Neural progenitor cell (in vitro differentiated cells): ENCODE results near the gene PNPLA5. TPM values are rescaled to one million over a fixed set of nuclear protein-coding genes. Genes with fewer than 3 reads are reported as not detected.

ENCODE experiments used
- DNase-seq: peaks from one replicate; pipeline ENCODE4 v3.0.0-alpha.2; 2016; ENCODE audit warnings: low spot score
- H2AFZ ChIP-seq: fragments of 200-600 bp; sonication (generic); replicated peaks from 2 replicates; pipeline ENCODE4 v1.6.1; 2016; ENCODE audit warnings: antibody characterized with exemption
- H3F3A ChIP-seq: fragments of 200-600 bp; sonication (generic); 2 replicates; pipeline ENCODE4 v1.6.1; 2016; ENCODE audit warnings: antibody characterized with exemption, low read depth
- H3K27ac ChIP-seq: fragments of 200-600 bp; sonication (generic); 2 replicates; pipeline ENCODE4 v1.5.1; 2016; ENCODE audit warnings: mild to moderate bottlenecking
- H3K27me3 ChIP-seq: fragments of 200-600 bp; sonication (generic); 2 replicates; pipeline ENCODE4 v1.6.1; 2016; ENCODE audit warnings: mild to moderate bottlenecking, moderate library complexity
- H3K36me3 ChIP-seq: fragments of 200-600 bp; sonication (generic); 2 replicates; pipeline ENCODE4 v1.5.1; 2016
- H3K4me1 ChIP-seq: fragments of 200-600 bp; sonication (generic); 2 replicates; pipeline ENCODE4 v1.6.1; 2016; ENCODE audit warnings: mixed run types
- H3K4me2 ChIP-seq: fragments of 200-600 bp; sonication (generic); 2 replicates; pipeline ENCODE4 v1.6.1; 2016
- H3K4me3 ChIP-seq: fragments of 200-600 bp; sonication (generic); 2 replicates; pipeline ENCODE4 v1.5.1; 2016
- H3K79me2 ChIP-seq: fragments of 200-600 bp; sonication (generic); 2 replicates; pipeline ENCODE4 v1.6.1; 2016; ENCODE audit warnings: low read depth
- H3K9ac ChIP-seq: fragments of 200-600 bp; sonication (generic); 2 replicates; pipeline ENCODE4 v1.6.1; 2016
- H3K9me3 ChIP-seq: fragments of 200-600 bp; sonication (generic); 2 replicates; pipeline ENCODE4 v1.5.1; 2016; ENCODE audit warnings: low read depth
- H4K20me1 ChIP-seq: fragments of 200-600 bp; sonication (generic); 2 replicates; pipeline ENCODE4 v1.6.1; 2016; ENCODE audit warnings: low read depth
- H3K27ac Mint-ChIP-seq: 3 replicates; pipeline ENCODE4 v1.8.0; 2021; ENCODE audit warnings: mixed read lengths
- H3K27me3 Mint-ChIP-seq: 2 replicates; pipeline ENCODE4 v1.8.0; 2022; ENCODE audit warnings: low read depth, mild to moderate bottlenecking, inconsistent platforms, moderate library complexity, mixed read lengths; ENCODE audit not compliant: insufficient read depth
- H3K36me3 Mint-ChIP-seq: 3 replicates; pipeline ENCODE4 v1.8.0; 2021; ENCODE audit warnings: mixed read lengths
- H3K4me1 Mint-ChIP-seq: 3 replicates; pipeline ENCODE4 v1.8.0; 2021; ENCODE audit warnings: mixed read lengths
- H3K4me3 Mint-ChIP-seq: 3 replicates; pipeline ENCODE4 v1.8.0; 2021; ENCODE audit warnings: mild to moderate bottlenecking, moderate library complexity, mixed read lengths
- H3K9me3 Mint-ChIP-seq: 3 replicates; pipeline ENCODE4 v1.8.0; 2020; ENCODE audit warnings: mixed read lengths
- CTCF ChIP-seq: fragments of 200-600 bp; sonication (generic); IDR thresholded peaks from 2 replicates; pipeline ENCODE4 v1.5.1; 2017; ENCODE audit warnings: antibody characterized with exemption, mild to moderate bottlenecking
- EZH2 ChIP-seq: fragments of 200-600 bp; sonication (generic); IDR thresholded peaks from 2 replicates; pipeline ENCODE4 v1.6.1; 2017; ENCODE audit warnings: antibody characterized with exemption, mild to moderate bottlenecking, moderate library complexity
- EZH2phosphoT487 ChIP-seq: fragments of 200-600 bp; sonication (generic); IDR thresholded peaks from 2 replicates; pipeline ENCODE4 v1.6.1; 2017; ENCODE audit warnings: antibody characterized with exemption
- total RNA-seq: library from RNA; depleted of rRNA; stranded (reverse); fragments of >200 nt; gene quantifications from 2 replicates; pipeline ENCODE4 v1.2.3, GENCODE V29; 2015; ENCODE audit warnings: low replicate concordance

The PNPLA5 gene
- total RNA-seq, 1 donor from 2014 or later: 0.11 TPM

- H3K4me1 ChIP-seq: no peaks in the 10 kb centered on the region
- H3K4me1 Mint-ChIP-seq: peaks cover 6% of the 10 kb centered on the region
- H3K27me3 ChIP-seq: no peaks in the 10 kb centered on the region
- no peak overlapping the region for H3K4me3 ChIP-seq
- no peak overlapping the region for H3K4me2 ChIP-seq
- no peaks in the 10 kb centered on the region for H3K36me3 Mint-ChIP-seq
- no peaks in the 10 kb centered on the region for H3K36me3 ChIP-seq
- no peak overlapping the region for H3K27ac ChIP-seq
- peaks cover 3% of the 10 kb centered on the region for H3K27me3 Mint-ChIP-seq
- no peak overlapping the region for H3K4me3 Mint-ChIP-seq
- TF ChIP-seq CTCF (no peak), EZH2 (no peak), EZH2phosphoT487 (no peak)
- no peak overlapping the region for H2AFZ ChIP-seq
- no peak overlapping the region for H3K27ac Mint-ChIP-seq
- no peaks in the 10 kb centered on the region for H3K79me2 ChIP-seq
- no peak overlapping the region for H3K9ac ChIP-seq
- peaks cover 16% of the 10 kb centered on the region for H4K20me1 ChIP-seq
- no peaks in the 10 kb centered on the region for H3F3A ChIP-seq
- no peaks in the 10 kb centered on the region for H3K9me3 Mint-ChIP-seq
- no peak for DNase-seq
- H3K9me3 ChIP-seq: no peaks in the 10 kb centered on the region
Measured at GRCh38 chr22:43837666-43838065, 54.1 kb downstream of the PNPLA5 start.

- TF ChIP-seq EZH2phosphoT487: no peak
- no peak for TF ChIP-seq EZH2
- TF ChIP-seq CTCF: no peak
- no peak overlapping the region for H3K4me3 ChIP-seq
- H3K9me3 ChIP-seq: no peaks in the 10 kb centered on the region
- no peaks in the 10 kb centered on the region for H3F3A ChIP-seq
- no peaks in the 10 kb centered on the region for H3K4me1 ChIP-seq
- Mint-ChIP-seq H3K4me3 (no peak overlapping the region), H3K36me3 (no peaks in the 10 kb centered on the region), H3K27ac (peak overlapping the region; percentile 72), H3K9me3 (no peaks in the 10 kb centered on the region), H3K4me1 (peaks cover 6% of the 10 kb centered on the region), H3K27me3 (peaks cover 3% of the 10 kb centered on the region)
- H3K79me2 ChIP-seq: no peaks in the 10 kb centered on the region
- no peak overlapping the region for H3K27ac ChIP-seq
- H3K36me3 ChIP-seq: no peaks in the 10 kb centered on the region
- no peak overlapping the region for H3K4me2 ChIP-seq
- peaks cover 2% of the 10 kb centered on the region for H4K20me1 ChIP-seq
- no peak overlapping the region for H3K9ac ChIP-seq
- H2AFZ ChIP-seq: no peak overlapping the region
- H3K27me3 ChIP-seq: no peaks in the 10 kb centered on the region
- DNase-seq: no peak
Measured at GRCh38 chr22:43835736-43836135, 56.1 kb downstream of the PNPLA5 start.

GRCh38 chr22:43835166-43835565, 56.6 kb downstream of the PNPLA5 start:
- Mint-ChIP-seq H3K27me3 (peaks cover 3% of the 10 kb centered on the region), H3K4me3 (no peak overlapping the region), H3K36me3 (no peaks in the 10 kb centered on the region), H3K9me3 (no peaks in the 10 kb centered on the region), H3K4me1 (peaks cover 6% of the 10 kb centered on the region), H3K27ac (peak overlapping the region; percentile 72)
- Histone ChIP-seq H3F3A (no peaks in the 10 kb centered on the region), H3K4me2 (no peak overlapping the region), H3K79me2 (no peaks in the 10 kb centered on the region), H3K4me1 (no peaks in the 10 kb centered on the region), H3K4me3 (no peak overlapping the region), H3K27me3 (no peaks in the 10 kb centered on the region), H4K20me1 (no peaks in the 10 kb centered on the region), H3K9ac (no peak overlapping the region), H3K27ac (no peak overlapping the region), H3K36me3 (no peaks in the 10 kb centered on the region), H2AFZ (no peak overlapping the region), H3K9me3 (no peaks in the 10 kb centered on the region)
- TF ChIP-seq EZH2 (no peak), EZH2phosphoT487 (no peak), CTCF (no peak)
- no peak for DNase-seq
